Brain microvascular endothelial cell (primary cell): ENCODE data around the gene BHLHA9.
"Not testable (repeated sequence)": the region's sequence is repeated elsewhere in the genome, so short reads cannot be mapped to it uniquely, and the experiment has no call there.

Source experiments
- DNase-seq: peaks from one replicate; pipeline ENCODE4 v3.0.0-alpha.2; 2020
- H3K27ac ChIP-seq: fragments of 250-450 bp; sonication (Bioruptor Pico); 2 replicates; pipeline ENCODE4 v1.5.1; 2020; ENCODE audit warnings: mild to moderate bottlenecking, moderate library complexity
- H3K27me3 ChIP-seq: fragments of 250-450 bp; sonication (Bioruptor Pico); replicated peaks from 2 replicates; pipeline ENCODE4 v1.5.1; 2020; ENCODE audit warnings: mild to moderate bottlenecking
- H3K36me3 ChIP-seq: fragments of 250-450 bp; sonication (Bioruptor Pico); replicated peaks from 2 replicates; pipeline ENCODE4 v1.5.1; 2020; ENCODE audit warnings: mild to moderate bottlenecking
- H3K4me3 ChIP-seq: 2 replicates; pipeline ENCODE4 v1.5.1; 2011; ENCODE audit warnings: low read depth, mild to moderate bottlenecking, control low read depth, low read length, moderate library complexity
- in situ Hi-C: cut with HindIII; loops from 2 replicates; pipeline ENCODE4 v1.10.0; 2017; ENCODE audit warnings: low sequenced_read_pairs, low pct_ligation_motif_present
- TF ChIP-seq, protein P1 (sequence below): IDR thresholded peaks from 2 replicates; pipeline ENCODE4 v1.5.1; 2011; ENCODE audit warnings: low read depth, mild to moderate bottlenecking, moderate library complexity, low read length, control low read depth, inconsistent platforms; ENCODE audit errors: missing control alignments

The BHLHA9 gene

DNA sequence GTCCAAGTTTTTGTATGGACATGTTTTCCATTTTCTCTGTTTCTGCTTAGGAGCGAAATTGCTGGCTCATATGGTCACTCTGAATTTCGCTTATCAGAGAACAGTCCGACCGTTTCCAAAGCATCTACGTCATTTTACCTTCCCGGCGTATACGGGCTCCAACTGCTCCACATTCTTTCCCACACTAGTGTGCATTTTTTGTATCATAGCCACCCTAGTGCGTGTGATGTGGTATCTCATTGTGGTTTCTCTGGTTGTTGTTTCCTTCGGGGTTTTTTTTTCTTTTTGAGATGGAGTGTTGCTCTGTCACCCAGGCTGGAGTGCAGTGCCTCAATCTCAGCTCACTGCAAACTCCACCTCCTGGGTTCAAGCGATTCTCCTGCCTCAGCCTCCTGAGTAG, 31.0 kb upstream of the BHLHA9 start:
- in situ Hi-C loops, result no loop called here
- DNase-seq, result peak; percentile 92

DNA sequence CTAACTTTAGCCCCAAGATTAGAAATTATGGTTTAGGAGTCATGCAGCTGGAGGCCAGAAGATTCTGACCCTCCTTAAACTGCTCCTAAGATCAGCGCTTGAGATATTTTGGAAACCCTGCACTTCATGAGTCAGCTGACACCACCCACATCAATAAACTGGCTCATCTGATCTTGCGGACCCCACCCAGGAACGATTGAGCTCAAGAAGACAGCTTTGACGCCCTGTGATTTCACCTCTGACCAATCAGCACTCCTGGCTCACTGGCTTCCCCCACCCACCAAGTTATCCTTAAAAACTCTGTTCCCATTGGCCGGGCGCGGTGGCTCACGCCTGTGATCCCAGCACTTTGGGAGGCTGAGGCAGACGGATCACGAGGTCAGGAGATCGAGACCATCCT, 29.8 kb upstream of the BHLHA9 start:
- H3K27me3 ChIP-seq, in situ Hi-C loops, DNase-seq, H3K4me3 ChIP-seq, H3K36me3 ChIP-seq, H3K27ac ChIP-seq: not testable (repeated sequence)

More for the DNA sequence above, 31.0 kb upstream of the BHLHA9 start:
- H3K4me3 ChIP-seq, result no peak overlapping the region
- no peaks in the 10 kb centered on the region for H3K36me3 ChIP-seq
- H3K27ac ChIP-seq, result peak overlapping the region; percentile 85
- TF ChIP-seq, protein P1, sequence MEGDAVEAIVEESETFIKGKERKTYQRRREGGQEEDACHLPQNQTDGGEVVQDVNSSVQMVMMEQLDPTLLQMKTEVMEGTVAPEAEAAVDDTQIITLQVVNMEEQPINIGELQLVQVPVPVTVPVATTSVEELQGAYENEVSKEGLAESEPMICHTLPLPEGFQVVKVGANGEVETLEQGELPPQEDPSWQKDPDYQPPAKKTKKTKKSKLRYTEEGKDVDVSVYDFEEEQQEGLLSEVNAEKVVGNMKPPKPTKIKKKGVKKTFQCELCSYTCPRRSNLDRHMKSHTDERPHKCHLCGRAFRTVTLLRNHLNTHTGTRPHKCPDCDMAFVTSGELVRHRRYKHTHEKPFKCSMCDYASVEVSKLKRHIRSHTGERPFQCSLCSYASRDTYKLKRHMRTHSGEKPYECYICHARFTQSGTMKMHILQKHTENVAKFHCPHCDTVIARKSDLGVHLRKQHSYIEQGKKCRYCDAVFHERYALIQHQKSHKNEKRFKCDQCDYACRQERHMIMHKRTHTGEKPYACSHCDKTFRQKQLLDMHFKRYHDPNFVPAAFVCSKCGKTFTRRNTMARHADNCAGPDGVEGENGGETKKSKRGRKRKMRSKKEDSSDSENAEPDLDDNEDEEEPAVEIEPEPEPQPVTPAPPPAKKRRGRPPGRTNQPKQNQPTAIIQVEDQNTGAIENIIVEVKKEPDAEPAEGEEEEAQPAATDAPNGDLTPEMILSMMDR, result no peak
- no peaks in the 10 kb centered on the region for H3K27me3 ChIP-seq

DNA sequence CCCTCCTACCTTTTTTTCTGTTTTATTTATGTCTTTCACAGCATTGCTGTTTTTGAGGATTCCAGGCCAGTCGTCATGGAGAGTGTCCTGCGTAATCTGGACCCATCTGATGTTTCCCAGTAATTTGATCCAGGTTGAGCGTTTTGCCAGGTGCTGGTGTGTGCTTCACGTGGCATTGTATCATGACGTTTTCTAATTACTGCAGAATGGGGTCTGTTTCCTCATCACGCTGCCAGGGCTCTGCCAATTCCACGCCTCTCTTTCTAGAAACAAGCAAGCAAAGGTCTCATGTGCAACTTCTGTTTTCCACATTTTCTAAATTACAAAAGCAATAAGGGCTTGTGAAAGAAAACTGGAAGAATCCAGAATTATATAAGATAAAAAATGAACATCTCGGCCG, 28.3 kb upstream of the BHLHA9 start:
- TF ChIP-seq, protein P1, result no peak
- in situ Hi-C loops, result no loop called here
- Histone ChIP-seq H3K27ac (no peak overlapping the region), H3K4me3 (no peak overlapping the region), H3K27me3 (no peaks in the 10 kb centered on the region), H3K36me3 (no peaks in the 10 kb centered on the region)
- peak; percentile 47 for DNase-seq

DNA sequence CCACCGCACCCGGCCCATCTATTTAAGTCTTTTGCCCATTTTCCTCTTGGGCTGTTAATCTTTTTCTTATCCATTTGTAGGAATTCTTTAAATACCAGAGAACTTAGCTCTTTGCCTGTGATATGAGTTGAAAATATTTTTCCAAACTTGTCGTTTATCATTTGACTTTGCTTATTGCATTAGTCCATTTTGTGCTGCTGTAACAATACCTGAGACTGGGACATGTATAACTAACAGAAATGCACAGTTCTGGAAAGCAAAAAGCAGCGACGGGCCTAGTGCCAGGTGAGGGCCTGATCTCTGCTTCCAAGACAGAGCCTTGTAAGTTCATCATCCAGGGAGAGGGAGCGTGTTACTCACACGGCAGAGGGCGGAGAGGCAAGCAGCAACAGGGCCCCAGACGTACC, 25.6 kb upstream of the BHLHA9 start:
- no peaks in the 10 kb centered on the region for H3K27me3 ChIP-seq
- TF ChIP-seq, protein P1, result no peak
- no peaks in the 10 kb centered on the region for H3K36me3 ChIP-seq
- DNase-seq, result no peak
- in situ Hi-C loops, result no loop called here
- no peak overlapping the region for H3K27ac ChIP-seq
- H3K4me3 ChIP-seq, result no peak overlapping the region

DNA sequence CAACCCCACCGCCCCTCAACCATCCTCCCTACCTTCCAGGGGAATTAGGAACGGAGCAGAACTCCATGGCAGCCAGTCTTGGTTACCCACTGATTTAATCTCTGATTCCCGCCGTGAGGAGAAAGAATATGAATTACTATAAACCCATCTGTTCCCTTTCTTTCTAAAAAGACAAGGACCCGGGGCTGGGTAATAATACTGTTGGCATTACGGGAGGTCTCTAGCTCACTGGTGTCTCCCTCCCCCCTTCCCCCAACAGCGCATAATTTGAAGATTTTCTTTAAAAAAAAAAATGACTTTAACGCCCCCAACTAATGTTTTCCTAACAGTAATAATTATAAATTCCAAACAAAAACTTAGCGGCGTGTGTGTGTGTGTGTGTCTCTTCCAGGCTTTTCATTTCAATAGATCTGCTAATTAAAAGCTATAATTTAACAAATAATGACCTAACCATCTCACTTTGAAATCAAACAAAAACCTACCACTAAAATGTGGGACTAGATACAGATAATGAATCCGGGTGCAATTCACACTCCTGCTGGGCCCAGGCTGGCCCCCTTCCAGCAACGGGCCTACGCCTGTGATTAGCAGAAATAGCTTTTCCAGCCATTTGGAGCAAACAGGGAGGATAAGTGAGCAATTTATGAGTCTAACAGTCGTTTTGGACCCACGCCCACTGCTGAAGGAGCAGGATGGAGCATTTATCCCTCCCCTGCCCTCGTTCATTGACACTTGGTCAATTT, 18.2 kb upstream of the BHLHA9 start:
- H3K27ac ChIP-seq, result no peak overlapping the region
- no peaks in the 10 kb centered on the region for H3K27me3 ChIP-seq
- no peak overlapping the region for H3K4me3 ChIP-seq
- DNase-seq, result no peak
- H3K36me3 ChIP-seq, result no peaks in the 10 kb centered on the region
- TF ChIP-seq, protein P1, result no peak
- in situ Hi-C loops, result no loop called here

DNA sequence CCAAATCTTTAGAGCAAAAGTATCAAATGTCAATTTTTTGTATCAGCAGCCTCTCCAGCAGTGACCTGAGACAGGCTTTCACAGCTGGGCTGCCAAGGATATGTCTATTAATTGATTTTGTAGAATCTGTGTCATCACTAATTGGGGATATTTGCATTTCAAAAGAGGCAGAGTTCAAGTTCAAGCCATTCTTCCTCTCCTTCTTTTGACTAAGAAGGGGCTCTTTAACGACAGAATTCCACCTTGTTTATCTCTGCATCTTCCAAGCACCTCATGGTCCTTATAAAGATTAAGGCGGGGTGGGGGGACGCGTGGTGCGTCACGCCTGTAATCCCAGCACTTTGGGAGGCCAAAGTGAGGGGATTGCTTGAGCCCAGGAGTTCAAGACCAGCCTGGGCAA, 15.2 kb upstream of the BHLHA9 start:
- Histone ChIP-seq H3K27me3 (no peaks in the 10 kb centered on the region), H3K36me3 (no peaks in the 10 kb centered on the region), H3K27ac (no peak overlapping the region), H3K4me3 (no peak overlapping the region)
- DNase-seq, result no peak
- in situ Hi-C loops, result no loop called here
- TF ChIP-seq, protein P1, result no peak
